ENCODE data around the gene COL21A1.

Gene COL21A1

DNA sequence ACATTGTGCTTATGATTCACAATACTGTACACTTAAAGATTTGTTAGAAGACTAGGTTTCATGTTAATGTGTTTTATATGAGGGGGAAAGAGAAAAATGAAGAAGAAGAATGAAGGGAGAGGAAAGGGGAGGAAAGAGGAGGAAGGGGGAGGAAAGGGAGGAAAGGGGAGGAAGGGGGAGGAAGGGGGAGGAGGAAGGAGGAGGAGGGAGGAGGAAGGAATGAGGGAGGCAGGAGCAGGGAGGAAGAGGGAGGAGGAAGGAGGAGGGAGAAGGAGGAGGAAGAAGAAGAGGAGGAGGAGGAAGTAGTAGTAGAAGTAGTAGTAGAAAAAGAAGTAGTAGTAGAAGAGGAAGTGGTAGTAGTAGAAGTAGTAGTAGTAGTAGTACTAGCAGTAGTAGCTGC, 70.6 kb downstream of the COL21A1 start:
- no peak for DNase-seq

DNA sequence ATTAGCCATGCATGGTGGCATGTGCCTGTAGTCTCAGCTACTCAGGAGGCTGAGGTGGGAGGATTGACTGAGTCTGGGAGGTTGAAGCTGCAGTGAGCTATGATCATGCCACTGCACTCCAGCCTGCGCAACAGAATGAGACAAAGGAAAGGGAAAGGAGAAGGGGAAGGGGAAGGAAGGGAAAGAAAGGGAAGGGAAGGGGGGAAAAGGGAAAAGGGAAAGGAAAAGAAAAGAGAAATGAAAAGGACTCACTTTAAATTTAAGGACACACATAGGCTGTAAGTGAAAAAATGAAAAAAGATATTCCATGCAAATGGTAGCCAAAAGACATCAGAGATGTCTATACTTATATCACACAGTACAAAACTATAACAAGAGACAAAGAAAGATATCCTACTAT, 74.2 kb downstream of the COL21A1 start:
- DNase-seq: no peak

DNA sequence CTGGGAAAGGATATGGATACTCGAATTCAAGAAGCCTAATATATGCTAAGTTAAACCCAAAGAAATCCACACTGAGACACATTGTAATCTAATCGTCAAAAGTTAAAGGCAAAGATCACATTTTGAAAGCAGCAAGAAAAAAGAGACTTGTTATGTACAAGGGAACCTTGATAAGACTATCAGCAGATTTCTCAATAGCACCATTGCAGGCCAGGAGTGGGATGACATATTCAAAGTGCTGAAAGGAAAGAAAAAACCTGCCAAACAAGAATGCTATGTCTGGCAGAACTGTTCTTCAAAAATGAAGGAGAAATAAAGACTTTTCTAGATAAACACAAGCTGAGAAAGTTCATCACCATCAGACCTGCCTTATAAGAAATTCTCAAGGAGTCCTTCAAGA, 75.2 kb downstream of the COL21A1 start:
- no peak for DNase-seq

DNA sequence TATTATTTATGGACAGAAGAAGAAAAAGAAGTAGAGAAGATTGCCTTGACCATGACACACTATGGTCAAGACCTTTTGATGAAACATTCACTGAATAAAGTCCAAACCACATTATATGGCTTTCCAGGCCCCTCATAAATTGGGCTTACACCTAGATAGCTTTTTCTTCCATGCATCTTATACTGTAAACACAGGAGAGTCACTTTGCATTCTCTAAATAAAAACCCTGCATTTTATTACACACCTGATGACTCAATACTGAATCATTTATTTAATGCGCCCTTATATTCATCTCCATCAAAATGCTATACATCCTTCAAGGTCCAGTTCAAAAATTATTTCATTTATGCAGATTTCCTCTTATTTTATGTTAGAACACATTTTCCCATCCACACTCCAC, 78.0 kb downstream of the COL21A1 start:
- DNase-seq: no peak

DNA sequence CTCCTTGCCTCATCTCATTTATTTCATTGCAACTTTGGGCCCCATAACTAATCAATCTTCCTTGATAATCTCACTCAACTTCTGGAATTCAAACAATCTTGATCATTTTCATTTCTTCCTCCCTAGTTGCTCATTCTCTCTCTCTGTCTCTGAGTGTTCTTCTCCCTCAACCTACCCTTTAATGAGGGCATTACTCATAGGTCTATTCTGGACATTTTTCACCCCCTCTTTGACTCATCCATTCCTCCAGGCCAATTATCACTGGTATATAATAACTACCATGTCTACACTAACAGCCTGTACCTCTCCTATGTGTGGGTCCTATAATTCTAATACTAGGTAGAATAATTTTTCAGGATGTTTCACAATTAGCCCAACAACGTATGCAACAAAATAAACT, 78.8 kb downstream of the COL21A1 start:
- no peak for DNase-seq

DNA sequence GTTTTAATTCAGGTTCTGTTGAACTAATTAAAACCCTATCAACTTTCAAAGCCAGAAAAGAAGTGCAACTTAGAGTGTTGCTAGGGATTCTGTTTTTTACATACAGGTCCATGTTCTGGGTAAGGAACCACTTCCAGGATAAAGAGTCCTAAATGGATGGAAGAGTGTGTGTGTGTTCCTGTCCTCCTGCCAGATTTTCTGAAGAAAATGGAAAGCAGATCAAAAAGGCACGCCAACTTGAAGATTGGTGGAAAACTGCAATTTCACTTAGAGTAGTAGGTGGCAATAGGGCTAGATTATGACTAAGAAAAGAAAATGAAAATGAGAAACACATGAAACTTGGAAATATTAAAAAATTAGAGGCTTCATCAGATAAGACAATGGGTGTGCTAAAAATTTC, 85.3 kb downstream of the COL21A1 start:
- DNase-seq: no peak

DNA sequence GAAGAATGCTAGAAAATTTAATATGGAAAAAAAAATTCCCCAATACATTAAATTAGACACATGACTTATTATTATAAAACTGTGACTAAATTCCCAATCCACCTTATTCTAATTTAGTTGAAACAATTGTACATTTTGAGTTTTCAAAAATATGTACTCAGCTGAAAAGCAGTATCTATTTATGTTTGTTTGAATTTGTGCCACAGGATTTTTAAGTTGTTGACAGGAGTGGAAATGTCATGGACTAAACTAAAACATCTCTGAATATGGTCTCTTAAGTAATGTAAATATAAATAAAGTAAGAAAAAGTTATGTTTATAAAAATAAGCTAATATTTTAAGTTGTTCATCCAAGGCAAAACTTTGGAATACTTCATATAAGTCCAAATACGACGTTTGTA, 86.9 kb downstream of the COL21A1 start:
- no peak for DNase-seq

DNA sequence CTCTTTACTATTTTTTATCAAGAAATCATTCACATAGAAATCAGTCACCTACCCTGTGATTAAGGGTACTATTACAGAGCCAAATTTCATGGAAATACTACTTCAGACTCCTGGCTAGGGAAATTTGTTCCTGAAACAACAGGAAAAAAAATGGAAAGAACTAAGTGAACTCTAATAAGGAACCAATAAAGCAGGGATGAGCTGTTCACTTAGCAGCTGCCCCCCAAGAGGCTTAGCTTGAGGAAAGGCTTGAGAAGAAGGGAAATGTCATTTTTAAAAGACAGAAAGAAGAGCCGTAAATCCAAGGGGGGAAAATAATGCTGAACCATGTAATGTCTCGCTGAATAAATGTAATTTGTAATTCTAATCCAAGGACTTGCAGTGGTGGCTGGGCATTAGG, 88.8 kb downstream of the COL21A1 start:
- DNase-seq: no peak

DNA sequence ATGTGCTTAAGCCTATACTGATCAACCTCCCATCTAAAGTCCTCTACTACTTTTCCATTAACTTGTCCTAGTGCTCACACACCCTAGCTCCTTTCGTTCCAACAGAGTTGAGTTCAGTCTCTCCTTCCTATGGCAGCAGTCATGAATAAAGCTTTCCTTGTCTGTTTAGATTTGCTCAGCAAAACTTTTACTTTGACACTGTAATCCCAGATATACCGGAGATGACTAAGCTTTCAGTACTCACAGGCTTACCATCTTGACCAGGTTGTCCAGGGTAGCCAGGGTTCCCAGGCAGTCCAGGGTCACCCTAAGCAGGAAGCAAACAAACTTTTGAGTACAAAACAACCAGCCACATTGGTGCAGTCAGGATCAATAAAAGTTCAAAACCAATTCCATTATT, 90.7 kb downstream of the COL21A1 start:
- DNase-seq: no peak

DNA sequence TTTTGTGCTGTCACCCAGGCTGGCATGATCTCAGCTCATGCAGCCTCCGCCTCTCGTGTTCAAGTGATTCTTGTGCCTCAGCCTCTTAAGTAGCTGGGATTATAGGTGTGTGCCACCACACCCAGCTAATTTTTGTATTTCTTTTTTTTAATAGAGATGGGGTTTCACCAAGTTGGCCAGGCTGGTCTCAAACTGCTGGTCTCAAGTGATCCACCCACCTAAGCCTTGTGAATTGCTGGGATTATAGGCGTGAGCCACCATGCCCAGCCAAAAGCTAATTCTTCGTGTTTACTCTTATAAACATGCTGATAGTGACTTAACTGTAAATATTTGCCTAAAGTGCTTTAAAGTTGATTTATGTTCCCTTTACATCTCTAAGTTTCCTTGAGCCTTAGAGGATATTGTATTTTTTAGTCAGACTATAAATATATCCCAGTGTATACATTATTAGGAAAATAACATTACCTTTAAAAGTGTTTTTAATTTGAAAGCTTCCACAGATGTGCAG, 91.7 kb downstream of the COL21A1 start:
- DNase-seq: no peak

DNA sequence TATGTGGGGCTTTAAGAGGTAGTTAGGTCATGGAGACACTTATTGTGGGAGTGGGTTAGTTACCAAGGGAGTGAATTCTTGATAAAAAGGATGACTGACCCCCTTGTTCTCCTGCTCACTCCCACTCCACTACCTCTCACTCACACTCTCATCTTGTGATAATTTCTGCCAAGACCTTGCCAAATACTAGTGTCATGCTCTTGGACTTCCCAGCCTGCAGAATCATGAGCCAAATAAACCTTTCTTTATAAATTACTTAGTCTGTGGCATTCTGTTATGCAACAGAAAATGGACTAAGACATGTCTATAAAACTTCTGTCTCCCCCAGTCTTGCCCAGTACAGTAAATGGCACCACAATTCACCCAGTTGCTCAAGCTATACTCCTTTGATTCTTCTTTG, 93.3 kb downstream of the COL21A1 start:
- DNase-seq: no peak

DNA sequence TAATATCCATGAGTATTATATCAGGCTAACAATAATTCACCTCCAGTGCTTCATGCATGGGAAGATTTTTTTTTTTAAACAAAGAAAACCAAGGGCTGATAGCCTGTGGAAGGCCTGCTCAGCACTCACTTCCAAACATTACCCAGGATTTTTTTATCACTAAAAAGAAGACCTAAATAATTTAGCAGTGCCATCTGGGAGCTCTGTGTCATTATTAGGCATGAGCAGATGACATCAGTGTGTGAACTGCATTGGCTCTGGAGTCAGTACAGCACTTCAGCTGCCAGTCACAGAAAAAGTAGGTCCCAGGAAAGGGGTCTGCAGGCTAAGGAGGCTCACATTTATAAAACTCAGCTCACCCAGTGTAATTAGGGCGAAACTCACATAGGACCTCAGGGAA, 94.8 kb downstream of the COL21A1 start:
- no peak for DNase-seq

DNA sequence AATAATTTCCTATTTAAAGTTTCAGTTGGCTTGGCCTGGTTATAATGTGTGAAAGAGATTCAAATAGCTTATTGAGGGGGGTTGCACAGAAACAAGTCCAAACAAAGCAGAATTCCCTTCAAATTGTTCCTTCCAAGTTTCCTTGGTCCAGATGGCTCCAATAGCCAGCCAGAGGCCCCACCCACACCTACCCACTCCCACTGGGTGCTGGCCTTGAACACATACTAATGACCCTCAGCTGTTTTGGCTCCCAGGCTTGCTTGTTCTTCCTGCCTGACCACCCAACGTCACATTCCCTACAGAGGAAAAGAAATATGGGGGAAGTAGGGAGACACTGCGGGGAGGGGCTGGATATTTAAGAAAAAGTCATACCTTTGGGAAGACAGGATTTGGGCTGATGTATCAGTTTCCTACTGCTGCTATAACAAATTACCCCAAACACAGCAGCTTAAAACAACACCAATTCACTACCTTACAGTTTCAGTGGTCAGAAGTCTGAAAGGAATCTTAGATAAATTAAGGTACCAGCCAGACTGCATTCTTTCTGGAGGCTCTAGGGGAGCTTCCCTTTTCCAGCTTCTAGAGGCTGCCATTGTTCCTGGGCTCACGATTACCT, 95.7 kb downstream of the COL21A1 start:
- DNase-seq: no peak

DNA sequence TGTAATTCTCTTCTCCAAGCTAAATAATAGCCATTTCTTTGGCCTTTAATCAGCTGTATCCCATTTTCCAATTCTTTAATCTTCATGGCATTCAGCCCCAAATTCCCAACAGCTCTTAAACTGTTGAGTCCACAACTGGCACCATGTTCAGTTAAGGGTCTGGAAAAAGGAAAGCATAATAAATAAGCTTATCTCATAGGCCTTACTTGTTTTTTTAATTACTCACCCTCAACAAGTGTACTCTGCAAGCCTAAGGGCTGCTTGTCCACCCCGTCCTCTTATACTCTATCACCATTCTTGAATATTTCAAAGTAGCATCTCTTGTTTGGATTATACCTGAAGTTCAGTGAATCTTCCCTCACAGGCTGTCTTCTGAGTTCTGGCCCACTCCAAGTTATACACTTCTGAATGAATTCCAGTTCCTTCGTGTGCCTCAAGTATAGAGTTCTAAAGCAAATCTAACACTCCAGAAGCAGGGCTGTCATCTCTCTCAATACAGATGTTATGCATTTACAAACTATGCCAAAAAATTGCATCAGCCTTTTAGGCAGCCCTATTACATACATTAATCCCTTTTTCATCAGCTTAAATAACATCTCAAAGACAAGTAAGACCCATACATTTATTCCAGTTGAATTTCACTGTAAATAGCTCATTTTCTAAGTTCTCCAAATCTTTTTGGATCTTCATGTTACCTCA, 98.7 kb downstream of the COL21A1 start:
- no peak for DNase-seq

DNA sequence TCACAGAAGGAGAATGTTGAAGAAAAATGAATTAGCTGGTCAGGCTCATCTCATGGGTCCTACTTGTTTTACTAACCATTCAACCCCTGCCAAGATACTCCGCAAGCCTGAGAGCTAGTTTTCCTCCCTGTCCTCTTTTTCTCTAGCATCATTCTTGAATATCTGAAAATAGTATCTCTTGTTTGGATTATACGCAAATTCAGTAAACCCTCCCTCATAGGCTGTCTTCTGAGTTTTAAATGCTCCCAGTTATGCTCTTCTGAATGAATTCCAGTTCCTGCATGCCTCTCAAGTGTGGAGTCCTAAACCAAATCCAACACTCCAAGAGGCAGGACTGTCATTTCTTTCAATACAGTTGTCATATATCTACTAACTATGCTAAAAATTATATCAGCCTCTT, 99.6 kb downstream of the COL21A1 start:
- DNase-seq: no peak

DNA sequence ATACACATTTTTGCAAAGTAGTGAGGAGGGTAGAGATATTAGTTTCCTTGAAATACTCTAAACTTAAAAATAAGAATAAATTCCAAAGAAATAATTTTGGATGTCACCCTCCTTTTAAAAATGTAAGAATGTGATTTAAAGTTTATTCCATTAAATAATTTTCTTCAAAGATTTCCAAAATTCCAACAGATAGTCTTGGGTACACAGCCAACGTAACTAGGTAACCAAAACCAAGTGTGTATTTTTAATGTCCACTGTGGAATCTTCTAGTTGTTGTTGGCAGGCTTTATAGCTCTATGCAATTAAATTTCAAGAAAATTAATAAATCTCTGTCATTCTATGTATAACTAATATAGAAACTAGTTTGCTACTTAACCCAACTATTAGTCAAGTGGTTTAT, 101.3 kb downstream of the COL21A1 start:
- DNase-seq: no peak

DNA sequence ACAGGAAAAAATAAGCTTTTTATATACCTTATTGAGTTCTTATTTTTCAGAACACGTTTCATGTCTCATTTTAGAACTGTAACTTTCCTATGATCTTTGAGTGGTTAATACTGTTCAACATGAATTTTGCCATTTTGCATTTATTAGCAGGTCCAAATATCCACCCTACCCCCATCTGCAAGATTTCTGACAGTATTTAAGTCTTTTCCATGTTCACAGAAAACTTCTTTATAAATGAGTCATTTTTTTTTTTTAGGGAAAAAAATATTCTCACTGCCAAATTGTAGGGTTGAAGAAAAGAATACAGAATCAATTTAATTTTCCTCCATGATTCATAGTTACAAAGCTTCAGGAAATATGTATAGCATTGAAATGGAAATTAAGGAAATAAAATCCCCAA, 101.8 kb downstream of the COL21A1 start:
- DNase-seq: no peak

DNA sequence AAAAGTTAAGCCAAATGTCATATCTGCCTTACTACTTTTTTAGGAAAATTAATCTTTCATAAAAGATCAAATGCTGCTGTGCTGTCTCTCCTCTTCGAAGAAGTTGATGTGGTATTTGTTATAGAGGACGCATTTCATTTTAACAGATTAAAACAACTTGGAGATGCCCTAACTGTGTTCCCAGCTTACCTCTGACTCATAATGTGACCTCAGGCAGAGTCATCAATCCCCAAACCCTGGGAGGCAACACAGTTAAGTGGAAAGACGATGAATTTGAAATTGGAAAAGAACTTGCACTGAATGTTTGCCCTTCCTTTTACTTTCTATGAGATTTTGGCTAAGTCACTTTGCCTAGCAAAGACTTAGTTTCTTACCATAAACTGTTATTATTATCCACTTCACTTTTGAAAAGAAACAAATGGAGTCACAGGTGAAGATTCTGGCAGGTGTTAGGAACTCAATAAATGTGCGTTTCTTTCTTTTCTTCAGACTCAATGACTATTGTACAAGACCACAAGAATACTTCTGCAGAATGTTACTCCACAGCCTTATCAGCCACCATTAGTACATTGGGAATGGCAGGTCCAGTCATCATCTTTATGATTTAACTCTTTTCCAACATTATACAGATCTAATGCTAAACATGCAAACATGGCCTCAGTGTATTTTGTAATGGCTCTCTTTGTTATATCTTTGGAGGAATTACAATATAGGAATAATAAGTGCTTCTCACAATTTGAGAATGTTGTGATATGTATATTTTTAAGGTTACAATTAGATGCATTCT, 102.6 kb downstream of the COL21A1 start:
- no peak for DNase-seq

DNA sequence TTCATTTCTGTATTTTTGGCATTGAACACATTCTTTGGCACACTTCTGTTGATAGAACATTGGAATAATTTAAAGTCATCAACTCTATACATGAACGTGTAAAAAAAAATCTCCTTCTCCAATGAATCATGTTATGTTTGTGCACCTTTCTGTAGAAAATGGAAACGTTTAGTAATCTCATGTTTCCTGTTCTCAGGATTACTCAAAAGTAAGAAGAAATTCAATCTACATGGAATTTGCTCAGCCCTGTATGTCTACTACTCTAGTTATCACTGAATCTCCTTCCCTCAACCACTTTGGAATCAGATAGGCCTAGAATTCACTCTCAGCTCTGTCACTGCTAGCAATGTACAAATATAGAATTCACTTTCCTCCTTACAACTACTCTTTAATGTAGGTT, 103.6 kb downstream of the COL21A1 start:
- DNase-seq: no peak

DNA sequence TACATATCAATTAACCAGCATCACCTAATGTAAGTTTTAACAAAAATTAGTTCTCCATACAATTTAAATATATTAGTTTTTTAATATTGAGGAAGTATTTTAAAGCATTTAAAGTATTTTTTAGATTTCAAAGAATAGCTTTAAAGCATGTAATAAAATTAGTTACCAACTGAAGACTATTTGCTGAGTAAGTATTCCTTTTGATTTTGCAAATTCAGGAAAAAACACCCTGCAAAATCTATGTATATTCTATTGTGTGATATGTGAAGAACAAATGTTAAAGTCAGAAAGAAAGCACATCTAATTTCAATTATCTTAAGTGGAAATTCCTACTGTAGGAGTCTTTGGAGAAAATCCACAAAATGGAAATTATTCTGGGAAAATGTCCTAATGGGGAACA, 107.3 kb downstream of the COL21A1 start:
- DNase-seq: no peak

DNA sequence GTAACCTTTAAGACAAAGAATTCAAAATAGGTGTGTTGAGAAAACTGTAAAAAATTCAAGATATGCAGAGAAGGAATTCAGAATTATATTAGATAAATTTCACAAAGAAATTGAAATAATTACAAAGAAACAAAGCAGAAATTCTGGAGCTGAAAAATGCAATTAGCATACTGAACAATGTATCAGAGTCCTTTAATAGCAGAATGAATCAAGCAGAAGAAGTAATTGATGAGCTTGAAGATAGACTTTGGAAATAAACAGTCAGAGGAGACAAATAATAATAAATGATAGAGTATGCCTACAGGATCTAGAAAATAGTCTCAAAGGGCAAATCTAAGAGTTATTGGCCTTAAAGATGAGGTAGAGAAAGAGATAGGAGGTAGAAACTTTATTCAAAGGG, 131.7 kb downstream of the COL21A1 start:
- no peak for DNase-seq

DNA sequence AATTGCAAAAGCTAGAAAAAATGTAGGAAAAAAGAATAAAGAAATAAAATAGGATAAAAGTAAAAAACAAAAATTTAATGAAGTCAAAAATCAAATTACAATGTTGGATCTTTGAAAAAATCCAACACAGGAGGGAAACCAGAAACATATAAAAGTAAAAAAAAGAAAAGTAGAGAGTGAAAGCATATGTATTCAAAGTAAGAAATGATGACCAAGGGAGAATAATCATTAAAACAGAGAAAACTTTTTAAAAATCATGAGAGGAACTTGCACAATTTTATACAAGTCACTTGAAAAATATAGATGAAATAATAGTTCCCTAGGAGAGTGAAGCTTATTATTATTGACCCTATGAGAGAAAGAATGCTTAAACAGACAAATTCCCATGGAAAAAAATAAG, 138.2 kb downstream of the COL21A1 start:
- no peak for DNase-seq

DNA sequence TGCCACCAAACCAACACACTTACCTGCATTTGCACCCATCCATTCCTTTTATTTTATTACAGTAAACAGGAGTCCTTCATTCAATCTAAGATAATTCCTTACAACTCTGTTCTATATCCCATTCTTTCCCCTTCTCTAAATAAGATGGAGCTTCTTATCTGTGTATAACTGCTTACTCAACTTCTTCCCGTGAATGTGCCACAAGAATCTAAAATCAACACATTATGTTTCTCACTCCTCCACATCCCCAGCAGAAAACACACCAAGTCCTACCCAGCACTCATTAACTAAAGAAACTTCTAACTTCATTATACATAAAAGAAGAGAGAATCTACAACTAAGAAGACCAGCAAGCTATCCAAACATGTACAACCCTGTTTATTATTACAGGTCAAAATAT, 141.1 kb downstream of the COL21A1 start:
- no peak for DNase-seq

DNA sequence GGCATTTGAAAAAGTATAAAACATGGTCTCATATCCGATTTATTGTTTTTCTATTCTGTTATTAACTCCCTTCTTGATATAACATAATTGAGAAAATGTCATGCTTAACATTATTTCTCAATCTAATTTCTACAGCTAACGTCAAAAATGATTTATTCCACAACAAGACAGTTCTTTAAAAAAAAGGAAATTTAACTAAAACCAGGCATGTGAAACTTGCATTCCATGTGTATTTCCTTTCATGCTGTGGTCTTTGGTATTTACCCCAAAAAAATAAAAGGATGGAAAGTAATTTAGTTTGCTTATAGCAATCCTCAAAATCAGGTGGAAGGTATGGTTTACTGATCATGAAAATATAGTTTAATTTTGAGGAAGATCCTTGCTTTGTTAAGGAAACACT, 142.8 kb downstream of the COL21A1 start:
- no peak for DNase-seq
